GM10248 (cell line): ENCODE measurements around the gene ZDHHC11.

Experiments
- CTCF ChIA-PET: fragments of 300-600 bp; sonication (Branson Sonifier 250); formaldehyde crosslinking; extraction: SDS; loops from one replicate; lab custom pipeline; 2021; ENCODE audit warnings: antibody characterized with exemption; lab: Yijun Ruan, JAX
- POLR2A ChIA-PET: fragments of 350-650 bp; sonication (Branson Sonifier 250); formaldehyde crosslinking; extraction: SDS; loops from one replicate; lab custom pipeline; 2020; ENCODE audit warnings: antibody characterized with exemption; lab: Yijun Ruan, JAX
- DNase-seq: peaks from one replicate; pipeline ENCODE4 v3.0.0; 2012; ENCODE audit errors: extremely low spot score
- CTCF ChIP-seq: IDR thresholded peaks from 2 replicates; pipeline ENCODE4 v1.5.1; 2012; ENCODE audit warnings: mild to moderate bottlenecking, low read depth; ENCODE audit errors: extremely low read depth, missing control alignments, control extremely low read depth

Gene ZDHHC11

DNA sequence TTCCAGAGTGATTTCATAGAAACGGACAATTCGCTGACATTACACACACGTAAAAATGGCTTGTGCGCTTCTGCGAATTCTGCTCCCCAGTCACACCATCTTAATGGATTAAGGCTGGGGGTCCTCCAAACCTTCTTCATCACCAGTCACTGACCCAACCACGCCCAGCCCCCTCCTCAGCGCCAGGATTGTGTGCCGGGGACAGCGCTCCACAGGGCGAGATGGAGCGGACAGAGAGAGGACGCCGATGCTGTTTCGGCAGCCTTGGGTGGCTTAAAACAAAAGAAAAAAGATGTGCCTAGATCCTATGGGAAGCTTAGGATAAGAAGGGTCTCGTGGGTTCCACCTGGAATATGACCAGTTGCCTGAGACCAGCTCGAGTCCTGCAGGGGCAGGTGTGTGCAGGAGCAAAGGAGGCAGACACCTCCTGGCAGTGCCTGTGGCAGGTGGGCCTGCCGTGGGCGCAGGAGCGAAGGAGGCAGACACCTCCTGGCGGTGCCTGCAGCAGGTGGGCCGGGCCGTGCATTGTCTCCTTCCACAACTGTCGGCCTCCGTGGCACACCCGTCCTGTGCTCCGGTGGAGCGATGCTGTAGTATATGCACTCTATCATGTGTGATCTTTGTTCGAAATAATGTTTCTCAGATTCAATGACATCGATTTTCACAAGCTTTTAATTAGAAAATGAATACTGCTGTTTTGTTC is 21.0 kb upstream of the ZDHHC11 start:
- TF ChIP-seq CTCF, result no peak
- DNase-seq, result no peak
- POLR2A ChIA-PET, result no interaction called here
- CTCF ChIA-PET, result interaction anchor here (0.6 to 1.0 kb wide), 2 partner anchors 29 to 66 kb away, joined by 3 to 4 read pairs; no protein-coding TSS in a partner anchor

GRCh38 chr5:870956-871355 is 20.2 kb upstream of the ZDHHC11 start:
- no peak for DNase-seq
- ChIA-PET CTCF (no interaction called here), POLR2A (no interaction called here)
- no peak for TF ChIP-seq CTCF

- POLR2A ChIA-PET, result no interaction called here
- CTCF ChIA-PET, result interaction anchor here (1.6 kb wide), 1 partner anchor 21 kb away, joined by 3 read pairs; no protein-coding TSS in a partner anchor
- no peak for DNase-seq
- no peak for TF ChIP-seq CTCF
These were observed 17.8 kb upstream of the ZDHHC11 start for GRCh38 chr5:868428-869135.

GRCh38 chr5:867300-867870 is 16.6 kb upstream of the ZDHHC11 start:
- ChIA-PET CTCF (no interaction called here), POLR2A (no interaction called here)
- DNase-seq, result no peak
- no peak for TF ChIP-seq CTCF

GRCh38 chr5:865771-866170 is 15.0 kb upstream of the ZDHHC11 start:
- no peak for DNase-seq
- CTCF ChIA-PET, result interaction anchor here (1.0 to 2.2 kb wide), 3 partner anchors 11 to 27 kb away, joined by 3 to 5 read pairs (median 3); partner anchors contain the start of genes BRD9, TRIP13 and ZDHHC11
- POLR2A ChIA-PET, result no interaction called here
- TF ChIP-seq CTCF, result no peak

DNA sequence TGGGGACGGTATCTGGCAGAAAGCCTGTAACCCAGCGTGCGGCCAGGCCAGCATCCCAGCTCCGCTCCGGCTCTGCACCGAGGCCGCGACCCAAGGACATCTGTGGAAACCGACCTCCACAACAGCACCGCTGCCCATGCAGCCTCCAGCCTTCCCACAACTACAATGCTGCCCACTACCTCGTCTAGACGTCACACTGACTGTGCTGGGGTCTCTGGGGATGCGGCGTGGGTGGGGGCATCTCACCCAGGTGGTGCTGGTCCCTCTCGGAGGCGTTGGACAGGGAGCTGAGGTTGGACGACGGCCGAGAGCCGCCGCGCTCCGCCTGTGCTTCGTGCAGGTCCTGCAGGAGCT is 14.4 kb upstream of the ZDHHC11 start:
- POLR2A ChIA-PET, result no interaction called here
- CTCF ChIA-PET, result interaction anchor here (1.0 to 2.2 kb wide), 3 partner anchors 11 to 28 kb away, joined by 3 to 5 read pairs (median 3); partner anchors contain the start of genes BRD9, TRIP13 and ZDHHC11
- no peak for DNase-seq
- TF ChIP-seq CTCF, result no peak
